GM10266 (cell line): ENCODE data around the gene CNDP1.

Source experiments
- DNase-seq: peaks from one replicate; pipeline ENCODE4 v3.0.0; 2012; ENCODE audit errors: extremely low spot score
- TF ChIP-seq, protein P1 (sequence below): IDR thresholded peaks from 2 replicates; pipeline ENCODE4 v1.5.1; 2012; ENCODE audit warnings: mild to moderate bottlenecking, low read depth; ENCODE audit not compliant: control insufficient read depth, insufficient read depth; ENCODE audit errors: missing control alignments

The CNDP1 gene, protein sequence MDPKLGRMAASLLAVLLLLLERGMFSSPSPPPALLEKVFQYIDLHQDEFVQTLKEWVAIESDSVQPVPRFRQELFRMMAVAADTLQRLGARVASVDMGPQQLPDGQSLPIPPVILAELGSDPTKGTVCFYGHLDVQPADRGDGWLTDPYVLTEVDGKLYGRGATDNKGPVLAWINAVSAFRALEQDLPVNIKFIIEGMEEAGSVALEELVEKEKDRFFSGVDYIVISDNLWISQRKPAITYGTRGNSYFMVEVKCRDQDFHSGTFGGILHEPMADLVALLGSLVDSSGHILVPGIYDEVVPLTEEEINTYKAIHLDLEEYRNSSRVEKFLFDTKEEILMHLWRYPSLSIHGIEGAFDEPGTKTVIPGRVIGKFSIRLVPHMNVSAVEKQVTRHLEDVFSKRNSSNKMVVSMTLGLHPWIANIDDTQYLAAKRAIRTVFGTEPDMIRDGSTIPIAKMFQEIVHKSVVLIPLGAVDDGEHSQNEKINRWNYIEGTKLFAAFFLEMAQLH

DNA sequence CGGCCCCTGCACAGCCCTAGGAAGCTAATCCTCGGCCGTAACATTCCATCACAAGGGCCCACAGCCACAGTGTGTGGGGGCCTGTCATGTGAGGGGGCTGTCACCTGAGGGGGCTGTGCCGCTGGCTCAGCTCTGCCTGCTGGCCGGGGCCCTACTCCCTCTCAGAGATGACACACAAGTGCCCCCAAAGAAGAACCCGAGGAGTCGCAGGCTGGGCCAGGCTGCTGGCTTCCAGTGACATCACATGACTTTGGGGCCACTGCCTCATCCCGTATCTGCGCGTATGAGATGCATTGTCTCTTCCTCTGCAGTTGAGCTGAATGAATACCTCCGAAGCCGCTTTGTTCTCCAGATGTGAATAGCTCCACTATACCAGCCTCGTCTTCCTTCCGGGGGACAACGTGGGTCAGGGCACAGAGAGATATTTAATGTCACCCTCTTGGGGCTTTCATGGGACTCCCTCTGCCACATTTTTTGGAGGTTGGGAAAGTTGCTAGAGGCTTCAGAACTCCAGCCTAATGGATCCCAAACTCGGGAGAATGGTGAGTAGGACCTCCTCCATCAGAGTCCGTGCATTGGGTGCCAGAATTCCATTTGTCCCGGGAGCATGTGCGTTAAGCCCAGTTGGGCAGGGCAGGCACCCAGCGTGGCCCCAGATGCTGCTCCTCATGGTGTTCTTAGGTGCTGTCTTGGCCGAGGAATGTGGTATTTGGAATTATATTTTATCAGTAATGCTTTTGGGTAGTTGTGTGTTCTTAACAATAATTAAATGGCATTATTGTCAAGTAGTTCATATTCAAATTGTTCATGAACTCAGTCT is at the start of gene CNDP1:
Gene CNDP1, plus strand, starts transcription at position 351 of the 820 bp plus-strand sequence. Its CDS starts 168 bp downstream, at position 519.
- DNase-seq: no peak
- TF ChIP-seq, protein P1, sequence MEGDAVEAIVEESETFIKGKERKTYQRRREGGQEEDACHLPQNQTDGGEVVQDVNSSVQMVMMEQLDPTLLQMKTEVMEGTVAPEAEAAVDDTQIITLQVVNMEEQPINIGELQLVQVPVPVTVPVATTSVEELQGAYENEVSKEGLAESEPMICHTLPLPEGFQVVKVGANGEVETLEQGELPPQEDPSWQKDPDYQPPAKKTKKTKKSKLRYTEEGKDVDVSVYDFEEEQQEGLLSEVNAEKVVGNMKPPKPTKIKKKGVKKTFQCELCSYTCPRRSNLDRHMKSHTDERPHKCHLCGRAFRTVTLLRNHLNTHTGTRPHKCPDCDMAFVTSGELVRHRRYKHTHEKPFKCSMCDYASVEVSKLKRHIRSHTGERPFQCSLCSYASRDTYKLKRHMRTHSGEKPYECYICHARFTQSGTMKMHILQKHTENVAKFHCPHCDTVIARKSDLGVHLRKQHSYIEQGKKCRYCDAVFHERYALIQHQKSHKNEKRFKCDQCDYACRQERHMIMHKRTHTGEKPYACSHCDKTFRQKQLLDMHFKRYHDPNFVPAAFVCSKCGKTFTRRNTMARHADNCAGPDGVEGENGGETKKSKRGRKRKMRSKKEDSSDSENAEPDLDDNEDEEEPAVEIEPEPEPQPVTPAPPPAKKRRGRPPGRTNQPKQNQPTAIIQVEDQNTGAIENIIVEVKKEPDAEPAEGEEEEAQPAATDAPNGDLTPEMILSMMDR: no peak

DNA sequence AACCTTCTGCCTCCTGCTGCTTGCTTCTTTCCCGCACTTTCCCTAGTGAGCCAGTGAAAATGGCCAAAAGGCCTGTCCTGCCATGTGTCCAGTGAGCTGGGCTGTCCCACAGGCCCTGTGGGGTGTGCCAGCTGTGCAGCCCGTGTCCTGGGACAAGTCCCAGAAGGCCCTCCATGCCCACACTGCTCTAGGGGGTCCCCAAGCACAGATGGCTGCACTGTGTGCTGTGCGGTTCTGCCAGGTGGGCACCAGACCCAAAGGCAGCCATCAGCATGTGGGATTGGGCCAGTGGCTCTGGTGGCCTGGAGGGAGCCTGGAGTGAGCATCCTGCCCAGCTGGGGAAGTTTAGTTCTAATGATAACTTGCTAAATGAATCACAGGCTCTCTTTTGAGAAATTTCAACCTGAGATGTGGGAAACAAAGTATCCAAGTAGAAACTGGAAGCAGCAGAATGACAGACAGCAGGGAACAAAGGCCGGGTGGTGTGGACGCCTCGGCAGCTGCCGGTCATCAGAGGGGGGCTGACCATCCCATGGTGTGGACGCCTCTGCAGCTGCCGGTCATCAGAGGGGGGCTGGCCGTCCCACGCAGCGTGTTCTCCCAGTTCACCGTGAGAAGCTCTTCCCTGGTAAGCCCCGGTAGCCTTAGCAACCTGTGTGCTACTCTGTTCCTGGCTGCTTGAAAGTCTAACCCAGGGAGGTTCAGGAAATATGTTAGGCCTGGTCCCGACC is 48.0 kb upstream of the CNDP1 start:
- no peak for DNase-seq

DNA sequence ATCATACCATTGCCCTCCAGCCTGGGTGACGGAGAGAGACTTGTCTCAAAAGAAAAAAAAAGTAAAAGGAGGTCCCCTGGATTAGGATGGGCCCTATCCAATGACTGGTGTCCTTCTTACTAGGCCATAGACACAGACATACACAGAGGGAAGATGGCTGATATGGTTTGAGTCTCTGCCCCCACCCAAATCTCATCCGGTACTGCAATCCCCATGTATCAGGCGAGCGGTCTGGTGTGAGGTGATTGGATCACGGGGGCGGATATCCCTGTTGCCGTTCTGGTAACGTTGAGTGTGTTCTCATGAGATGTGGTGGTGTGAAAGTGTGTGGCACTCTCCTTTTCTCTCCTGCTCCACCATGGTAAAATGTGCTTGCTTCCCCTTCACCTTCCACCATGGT is 45.9 kb upstream of the CNDP1 start:
- TF ChIP-seq, protein P1: no peak
- no peak for DNase-seq

More for the DNA sequence above, 48.0 kb upstream of the CNDP1 start:
- TF ChIP-seq, protein P1: no peak

DNA sequence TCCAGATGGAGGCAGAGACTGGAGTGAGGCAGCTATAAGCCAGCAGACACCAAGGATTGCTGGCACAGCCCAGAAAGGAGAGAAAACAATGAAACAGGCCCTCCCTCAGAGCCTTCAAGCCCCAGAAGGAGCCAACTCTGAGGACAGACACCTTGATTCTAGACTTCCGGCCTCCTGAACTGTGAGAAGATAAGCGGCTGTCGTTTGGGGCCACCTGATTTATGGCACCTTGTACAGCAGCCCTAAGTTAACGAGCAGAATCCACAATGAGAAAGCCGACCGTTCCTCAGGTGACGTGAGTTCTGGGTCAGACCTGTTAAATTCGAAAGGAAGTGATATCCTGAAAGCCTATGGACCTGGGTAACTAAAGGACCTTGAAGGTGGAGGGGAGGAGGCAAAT is 45.4 kb upstream of the CNDP1 start:
- TF ChIP-seq, protein P1: no peak
- no peak for DNase-seq

DNA sequence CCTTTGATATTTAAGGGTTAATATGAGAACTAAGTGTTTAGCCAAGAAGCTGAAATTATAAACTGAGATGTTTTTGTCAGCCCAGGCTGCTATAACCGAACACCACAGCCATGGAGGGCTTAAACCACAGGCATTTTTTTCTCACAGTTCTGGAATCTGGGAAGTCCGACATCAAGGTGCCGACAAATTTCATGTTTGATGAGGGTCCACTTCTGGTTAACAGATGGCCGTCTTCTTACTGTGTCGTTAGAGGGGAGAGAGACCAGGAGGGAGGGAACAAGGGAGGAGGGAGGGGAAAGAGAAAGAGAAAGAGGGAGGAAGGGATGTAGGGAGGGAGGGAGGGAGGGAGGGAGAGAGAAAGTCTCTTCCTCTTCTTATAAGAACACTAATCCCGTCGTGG is 44.6 kb upstream of the CNDP1 start:
- TF ChIP-seq, protein P1: no peak
- DNase-seq: no peak

DNA sequence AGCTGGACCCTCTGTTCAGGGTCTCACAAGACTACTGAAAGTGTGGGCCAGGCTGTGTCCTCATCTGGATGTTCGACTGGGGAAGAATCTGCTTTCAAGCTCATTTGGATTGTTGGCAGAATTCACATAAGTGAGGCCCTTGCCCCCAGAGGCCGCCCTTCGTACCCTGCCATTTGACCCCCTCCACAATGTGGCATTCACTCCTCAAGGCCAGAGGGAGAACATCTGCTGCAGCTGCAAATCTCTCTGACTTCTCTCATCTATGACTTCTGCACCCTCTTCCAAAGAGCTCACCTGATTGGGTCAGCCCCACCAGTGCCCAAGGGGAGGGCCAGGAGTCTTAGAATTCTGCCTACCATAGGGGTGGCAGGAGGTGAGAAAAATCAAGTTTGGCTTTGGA is 42.0 kb upstream of the CNDP1 start:
- DNase-seq: no peak
- TF ChIP-seq, protein P1: no peak
